Measurements from ENCODE around the gene CSF3.
A peak's percentile ranks its signal among the peaks of the same experiment; 100 is the strongest.
"Not testable (repeated sequence)": the region's sequence is repeated elsewhere in the genome, so short reads cannot be mapped to it uniquely, and the experiment has no call there.

Gene CSF3

DNA sequence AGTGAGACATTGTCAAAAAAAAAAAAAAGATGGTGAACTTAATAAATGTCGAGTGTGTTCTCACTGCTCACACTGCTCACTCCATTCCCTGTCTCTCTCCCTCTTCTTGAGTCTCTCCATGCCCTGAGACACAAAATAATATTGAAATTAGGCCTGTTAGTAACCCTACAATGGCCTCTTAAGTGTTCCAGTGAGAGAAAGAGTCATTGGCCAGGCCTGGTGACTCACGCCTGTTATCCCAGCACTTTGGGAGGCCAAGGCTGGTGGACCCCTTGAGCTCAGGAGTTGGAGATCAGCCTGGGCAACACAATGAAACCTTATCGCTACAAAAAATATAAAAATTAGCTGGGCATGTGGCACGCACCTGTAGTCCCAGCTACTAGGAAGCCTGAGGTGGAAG is 16.2 kb upstream of the CSF3 start:
- no peak for DNase-seq

DNA sequence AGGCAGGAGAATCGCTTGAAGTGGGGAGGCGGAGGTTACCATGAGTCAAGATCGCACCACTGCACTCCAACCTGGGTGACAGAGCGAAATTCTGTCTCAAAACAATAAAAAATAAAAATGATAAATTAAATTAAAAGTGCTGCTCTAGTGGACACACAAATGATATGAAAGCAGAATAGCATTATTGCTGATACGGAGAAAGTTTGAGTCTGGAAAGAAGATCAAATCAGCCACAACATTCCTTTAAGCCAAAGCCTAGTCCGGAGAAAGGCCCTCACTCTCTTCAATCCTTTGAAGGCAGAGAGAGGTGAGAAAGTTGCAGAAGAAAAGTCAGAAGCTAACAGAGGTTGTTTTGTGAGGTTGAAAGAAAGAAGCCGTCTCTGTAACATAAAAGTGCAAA is 15.1 kb upstream of the CSF3 start:
- DNase-seq, result no peak

DNA sequence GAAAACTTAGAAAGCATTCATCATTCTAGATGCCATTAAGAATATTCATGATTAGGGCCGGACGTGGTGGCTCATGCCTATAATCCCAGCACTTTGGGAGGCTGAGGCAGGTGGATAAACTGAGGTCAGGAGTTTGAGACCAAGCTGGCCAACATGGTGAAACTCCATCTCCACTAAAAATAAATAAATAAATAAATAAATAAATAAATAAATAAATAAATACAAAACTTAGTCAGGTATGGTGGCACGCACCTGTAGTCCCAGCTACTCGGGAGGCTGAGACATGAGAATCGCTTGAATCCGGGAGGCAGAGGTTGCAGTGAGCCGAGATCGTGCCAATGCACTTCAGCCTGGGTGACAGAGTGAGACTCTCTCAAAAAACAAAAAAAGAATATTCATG is 13.9 kb upstream of the CSF3 start:
- not testable (repeated sequence) for DNase-seq

DNA sequence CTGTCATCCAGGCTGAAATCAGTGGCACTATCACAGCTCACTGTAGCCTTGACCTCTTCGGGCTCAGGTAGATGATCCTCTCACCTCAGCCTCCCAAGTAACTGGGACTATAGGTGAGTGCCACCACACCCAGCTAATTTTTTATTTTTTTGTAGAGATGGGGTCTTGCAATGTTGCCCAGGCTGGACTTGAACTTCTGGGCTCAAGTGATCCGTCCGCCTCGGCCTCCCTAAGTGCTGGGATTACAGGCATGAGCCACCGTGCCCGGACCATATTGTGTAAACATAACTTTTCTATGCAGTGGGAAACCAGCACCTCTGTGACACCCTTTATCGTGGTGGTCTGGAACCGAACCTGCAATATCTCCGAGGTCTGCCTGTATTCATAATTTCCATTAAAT is 11.2 kb upstream of the CSF3 start:
- DNase-seq, result no peak

DNA sequence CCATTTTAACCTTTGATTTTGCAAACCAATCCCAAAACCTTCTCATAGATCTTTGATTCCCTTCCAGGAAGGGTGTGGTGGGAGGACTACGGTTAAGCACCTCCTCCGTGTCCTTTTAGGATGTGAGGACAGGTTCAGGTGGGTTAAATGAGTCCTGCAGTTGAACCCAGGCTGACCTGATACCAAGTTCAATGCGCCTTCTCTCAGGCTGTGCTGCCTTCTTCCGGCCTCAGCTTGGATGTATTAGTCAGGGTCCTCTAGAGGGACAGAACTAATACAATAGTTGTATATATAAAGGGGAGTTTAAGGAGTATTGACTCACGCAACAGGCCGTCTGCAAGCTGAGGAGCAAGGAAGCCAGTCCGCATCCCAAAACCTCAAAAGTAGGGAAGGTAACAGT is 10.5 kb upstream of the CSF3 start:
- DNase-seq, result no peak

DNA sequence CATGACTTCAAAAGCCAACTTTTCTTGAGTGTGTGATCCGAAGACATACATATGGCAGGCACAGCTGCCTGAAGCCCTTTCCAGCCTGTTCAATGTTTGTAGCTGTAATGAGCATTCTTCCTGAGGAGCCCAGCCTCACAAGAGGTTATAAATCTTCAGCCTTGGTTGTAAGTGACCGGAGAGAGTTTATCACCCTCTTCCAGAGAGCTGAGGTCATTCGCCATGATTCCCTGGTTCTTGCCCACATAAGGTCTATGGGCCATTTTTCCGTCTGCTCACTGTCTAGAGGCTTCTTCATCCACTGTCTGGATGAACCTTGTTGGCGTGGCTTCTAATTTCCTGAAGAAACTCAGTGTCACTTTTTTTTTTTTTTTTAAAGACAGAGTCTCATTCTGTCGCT is 9.7 kb upstream of the CSF3 start:
- DNase-seq, result no peak

DNA sequence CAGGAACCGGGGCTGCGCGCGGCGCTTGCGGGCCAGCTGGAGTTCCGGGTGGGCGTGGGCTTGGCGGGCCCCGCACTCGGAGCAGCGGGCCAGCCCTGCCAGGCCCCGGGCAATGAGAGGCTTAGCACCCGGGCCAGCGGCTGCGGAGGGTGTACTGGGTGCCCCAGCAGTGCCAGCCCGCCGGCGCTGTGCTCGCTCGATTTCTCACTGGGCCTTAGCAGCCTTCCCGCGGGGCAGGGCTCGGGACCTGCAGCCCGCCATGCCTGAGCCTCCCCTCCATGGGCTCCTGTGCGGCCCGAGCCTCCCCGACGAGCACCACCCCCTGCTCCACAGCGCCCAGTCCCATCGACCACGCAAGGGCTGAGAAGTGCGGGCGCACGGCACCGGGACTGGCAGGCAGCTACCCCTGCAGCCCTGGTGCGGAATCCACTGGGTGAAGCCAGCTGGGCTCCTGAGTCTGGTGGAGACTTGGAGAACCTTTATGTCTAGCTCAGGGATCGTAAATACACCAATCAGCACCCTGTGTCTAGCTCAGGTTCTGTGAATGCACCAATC is 4.2 kb upstream of the CSF3 start:
- not testable (repeated sequence) for DNase-seq

DNA sequence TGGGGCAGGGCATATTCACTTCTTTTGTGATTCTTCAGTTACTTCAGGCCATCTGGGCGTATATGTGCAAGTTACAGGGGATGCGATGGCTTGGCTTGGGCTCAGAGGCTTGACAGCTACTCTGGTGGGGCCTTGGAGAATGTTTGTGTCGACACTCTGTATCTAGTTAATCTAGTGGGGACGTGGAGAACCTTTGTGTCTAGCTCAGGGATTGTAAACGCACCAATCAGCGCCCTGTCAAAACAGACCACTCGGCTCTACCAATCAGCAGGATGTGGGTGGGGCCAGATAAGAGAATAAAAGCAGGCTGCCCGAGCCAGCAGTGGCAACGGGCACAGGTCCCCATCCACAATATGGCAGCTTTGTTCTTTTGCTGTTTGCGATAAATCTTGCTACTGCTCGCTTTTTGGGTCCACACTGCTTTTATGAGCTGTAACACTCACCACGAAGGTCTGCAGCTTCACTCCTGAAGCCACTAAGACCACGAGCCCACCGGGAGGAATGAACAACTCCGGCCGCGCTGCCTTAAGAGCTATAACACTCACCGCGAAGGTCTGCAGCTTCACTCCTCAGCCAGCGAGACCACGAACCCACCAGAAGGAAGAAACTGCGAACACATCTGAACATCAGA is 3.1 kb upstream of the CSF3 start:
- not testable (repeated sequence) for DNase-seq

DNA sequence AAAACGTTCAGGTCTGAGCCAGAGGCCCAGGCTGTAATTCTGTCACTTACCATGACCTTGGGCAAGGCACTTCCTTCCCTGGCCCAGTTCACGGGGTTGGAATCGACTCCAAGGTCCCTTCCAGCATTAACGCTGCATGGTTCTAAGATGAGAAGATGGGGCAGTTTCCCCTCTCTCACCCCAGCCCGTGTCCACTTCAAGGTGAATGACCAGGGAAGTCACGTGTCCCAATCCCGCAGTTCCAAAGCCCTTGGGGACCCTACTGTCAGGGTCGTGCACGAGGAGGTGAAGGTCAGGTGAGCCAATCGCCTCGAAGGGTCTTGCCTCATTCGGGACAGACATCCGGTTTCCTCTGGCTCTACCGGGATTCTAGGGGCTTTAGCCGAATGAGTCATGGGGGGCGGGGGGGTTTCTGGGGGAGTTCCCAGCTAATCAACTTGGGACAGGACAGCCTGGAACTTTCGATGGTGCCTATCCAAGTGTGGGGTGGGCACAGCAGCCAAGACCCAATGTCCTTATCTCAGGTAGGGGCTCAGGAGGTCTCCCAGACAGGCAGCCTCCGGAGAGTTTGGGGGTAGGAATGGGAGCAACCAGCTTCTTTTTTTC is 762 bp upstream of the CSF3 start:
- no peak for DNase-seq

DNA sequence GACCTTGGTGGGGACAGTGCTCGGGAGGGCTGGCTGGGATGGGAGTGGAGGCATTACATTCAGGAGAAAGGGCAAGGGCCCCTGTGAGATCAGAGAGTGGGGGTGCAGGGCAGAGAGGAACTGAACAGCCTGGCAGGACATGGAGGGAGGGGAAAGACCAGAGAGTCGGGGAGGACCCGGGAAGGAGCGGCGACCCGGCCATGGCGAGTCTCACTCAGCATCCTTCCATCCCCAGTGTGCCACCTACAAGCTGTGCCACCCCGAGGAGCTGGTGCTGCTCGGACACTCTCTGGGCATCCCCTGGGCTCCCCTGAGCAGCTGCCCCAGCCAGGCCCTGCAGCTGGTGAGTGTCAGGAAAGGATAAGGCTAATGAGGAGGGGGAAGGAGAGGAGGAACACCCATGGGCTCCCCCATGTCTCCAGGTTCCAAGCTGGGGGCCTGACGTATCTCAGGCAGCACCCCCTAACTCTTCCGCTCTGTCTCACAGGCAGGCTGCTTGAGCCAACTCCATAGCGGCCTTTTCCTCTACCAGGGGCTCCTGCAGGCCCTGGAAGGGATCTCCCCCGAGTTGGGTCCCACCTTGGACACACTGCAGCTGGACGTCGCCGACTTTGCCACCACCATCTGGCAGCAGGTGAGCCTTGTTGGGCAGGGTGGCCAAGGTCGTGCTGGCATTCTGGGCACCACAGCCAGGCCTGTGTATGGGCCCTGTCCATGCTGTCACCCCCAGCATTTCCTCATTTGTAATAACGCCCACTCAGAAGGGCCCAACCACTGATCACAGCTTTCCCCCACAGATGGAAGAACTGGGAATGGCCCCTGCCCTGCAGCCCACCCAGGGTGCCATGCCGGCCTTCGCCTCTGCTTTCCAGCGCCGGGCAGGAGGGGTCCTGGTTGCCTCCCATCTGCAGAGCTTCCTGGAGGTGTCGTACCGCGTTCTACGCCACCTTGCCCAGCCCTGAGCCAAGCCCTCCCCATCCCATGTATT is 1.1 kb downstream of the CSF3 start:
- DNase-seq, result no peak

DNA sequence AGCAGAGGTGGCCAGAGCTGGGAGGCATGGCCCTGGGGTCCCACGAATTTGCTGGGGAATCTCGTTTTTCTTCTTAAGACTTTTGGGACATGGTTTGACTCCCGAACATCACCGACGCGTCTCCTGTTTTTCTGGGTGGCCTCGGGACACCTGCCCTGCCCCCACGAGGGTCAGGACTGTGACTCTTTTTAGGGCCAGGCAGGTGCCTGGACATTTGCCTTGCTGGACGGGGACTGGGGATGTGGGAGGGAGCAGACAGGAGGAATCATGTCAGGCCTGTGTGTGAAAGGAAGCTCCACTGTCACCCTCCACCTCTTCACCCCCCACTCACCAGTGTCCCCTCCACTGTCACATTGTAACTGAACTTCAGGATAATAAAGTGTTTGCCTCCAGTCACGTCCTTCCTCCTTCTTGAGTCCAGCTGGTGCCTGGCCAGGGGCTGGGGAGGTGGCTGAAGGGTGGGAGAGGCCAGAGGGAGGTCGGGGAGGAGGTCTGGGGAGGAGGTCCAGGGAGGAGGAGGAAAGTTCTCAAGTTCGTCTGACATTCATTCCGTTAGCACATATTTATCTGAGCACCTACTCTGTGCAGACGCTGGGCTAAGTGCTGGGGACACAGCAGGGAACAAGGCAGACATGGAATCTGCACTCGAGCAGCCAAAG is 2.3 kb downstream of the CSF3 start:
- no peak for DNase-seq

DNA sequence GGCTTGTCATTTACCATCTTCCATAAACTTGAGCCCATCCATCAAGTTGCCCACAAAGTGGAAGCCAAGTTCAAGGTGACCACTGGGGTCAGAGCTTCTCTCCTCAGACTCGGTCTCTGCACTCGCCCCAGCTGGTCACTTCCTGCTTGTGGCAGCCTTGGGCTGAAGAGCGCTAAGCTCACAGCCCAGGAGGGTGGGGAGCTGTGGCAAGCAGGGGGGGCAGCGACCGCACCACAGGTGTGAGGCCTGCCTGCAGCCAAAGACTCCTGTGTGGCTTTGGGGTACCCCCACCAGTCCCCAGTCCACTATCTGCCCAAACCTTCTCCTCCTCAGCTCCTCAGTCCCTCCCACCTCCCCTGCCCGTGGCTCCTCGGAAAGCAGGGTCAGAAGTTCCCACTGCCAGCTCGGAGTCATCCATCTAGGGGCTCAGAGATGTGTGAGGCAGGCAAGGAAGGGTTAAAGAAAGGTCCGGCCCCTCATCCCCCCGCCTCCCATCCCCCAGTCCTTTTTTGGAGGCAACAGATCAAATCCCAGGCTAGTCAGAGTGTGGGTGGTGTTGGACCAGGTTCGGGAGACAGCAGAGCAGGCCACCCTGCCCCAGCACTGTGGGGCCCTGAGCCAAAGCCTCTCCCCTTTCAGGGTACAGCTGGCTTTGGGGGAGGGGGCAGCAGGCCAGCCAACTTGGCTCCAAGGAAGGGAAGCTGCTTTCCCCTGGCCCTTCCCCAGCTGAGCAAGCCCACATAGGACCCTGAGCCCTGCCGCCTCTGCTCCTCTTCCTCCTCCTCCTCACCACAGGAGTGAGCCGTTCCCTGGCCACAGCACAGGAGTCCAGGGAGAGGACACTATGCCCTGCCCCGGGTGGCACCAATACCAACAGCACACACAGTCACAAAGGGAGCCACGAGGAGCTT is 3.2 kb downstream of the CSF3 start:
- no peak for DNase-seq

DNA sequence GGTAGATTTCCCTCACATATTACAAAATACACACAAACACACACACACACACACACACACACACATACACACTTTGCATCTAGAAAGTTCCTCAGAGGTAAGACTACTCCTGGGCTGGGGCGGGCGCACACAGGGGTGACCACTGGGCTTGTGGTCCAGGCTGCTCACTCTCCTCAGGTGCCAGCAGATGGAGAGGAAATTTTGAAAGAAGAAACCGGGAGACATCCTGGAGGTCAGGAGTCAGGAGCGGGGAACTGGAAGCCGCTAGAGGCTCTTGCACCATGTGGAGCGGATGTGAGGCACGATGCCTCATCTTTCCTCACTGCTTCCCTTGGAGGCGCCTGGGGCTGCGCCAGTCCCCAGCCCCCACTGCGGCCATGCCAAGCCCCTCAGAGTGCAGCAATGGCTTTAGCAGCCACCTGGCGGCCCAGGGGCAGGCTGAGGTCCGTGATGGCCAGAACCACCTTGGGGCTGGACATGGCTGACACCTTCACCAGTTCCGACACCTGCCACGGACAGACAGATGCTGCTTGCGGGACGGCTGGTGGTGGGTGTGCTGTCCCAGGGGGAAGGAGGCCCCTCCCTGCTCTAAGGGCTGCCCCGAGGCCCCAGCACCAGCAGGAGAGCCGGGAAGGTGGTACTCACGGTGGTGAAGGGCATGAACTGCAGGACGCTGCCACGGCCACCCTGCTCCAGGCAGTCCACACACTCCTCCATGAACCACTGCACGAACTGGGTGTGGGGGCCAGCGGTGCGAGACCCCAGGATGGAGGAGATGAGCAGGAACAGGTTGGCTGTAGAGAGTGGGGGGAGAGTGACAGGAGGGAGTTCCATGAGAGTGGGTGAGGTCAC is 4.1 kb downstream of the CSF3 start:
- no peak for DNase-seq

DNA sequence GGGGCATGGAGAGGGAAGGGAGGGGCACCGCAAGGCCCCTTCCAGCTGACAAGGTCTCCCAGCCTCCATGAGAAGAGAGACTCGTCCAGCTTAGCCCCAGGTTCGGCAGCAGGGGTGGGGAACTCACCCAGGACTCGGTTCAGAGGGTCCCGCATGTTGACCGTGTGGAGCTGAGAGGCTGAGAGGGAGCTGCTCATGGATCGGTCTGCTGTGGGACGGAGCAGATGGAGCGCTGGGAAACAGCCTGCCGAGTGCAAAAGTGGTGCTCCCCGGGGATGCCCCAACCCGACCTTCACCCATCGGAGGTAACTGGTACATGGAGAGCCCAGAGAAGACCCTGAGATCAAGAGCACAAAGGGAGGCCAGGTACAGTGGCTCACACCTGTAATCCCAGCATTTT is 4.9 kb downstream of the CSF3 start:
- DNase-seq, result no peak

DNA sequence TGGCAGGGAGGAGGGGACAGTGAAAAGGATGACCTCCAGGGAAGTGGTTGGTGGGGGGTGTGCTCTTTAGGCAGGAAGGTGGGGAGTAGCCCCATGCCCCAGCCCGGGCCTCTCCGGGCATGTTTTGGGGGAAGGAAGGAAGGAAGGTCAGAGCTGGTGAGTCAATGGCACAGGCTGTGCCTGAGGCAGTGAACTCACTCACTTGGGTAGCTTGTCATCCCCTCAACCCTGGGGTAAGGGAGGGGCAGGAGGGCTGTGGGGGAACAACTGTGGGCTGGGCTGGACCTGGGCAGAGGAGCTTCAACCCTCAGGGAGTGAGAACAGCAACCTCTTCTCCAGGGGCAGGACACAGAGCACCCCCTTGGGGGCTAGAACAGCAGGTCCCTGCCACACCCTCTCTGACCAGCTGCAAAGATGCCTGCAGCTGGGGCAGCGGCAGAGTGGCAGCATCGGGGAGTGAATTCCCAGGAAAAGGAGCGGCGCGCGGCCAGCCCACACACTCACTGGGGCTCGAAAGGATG is 6.3 kb downstream of the CSF3 start:
- DNase-seq, result no peak

DNA sequence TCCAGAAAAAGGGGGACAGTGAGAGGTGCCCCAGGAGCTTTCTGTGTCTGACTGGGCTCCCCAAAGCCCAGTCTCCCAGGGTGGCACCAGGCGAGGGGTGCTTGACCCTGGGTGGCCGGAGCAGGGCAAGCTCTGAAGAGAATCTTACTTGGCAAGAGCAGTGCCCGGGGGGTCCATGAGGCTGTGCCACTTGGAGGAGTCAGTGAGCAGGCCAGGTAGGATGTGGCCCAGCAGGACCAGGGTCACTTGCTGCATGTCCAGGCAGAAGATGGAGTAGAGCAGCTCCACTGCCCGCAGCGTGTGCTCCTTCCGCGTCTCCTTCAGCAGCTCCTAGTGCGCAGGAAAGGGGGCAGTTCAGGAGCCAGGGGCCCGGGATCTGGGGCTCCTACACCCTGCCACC is 7.3 kb downstream of the CSF3 start:
- no peak for DNase-seq

DNA sequence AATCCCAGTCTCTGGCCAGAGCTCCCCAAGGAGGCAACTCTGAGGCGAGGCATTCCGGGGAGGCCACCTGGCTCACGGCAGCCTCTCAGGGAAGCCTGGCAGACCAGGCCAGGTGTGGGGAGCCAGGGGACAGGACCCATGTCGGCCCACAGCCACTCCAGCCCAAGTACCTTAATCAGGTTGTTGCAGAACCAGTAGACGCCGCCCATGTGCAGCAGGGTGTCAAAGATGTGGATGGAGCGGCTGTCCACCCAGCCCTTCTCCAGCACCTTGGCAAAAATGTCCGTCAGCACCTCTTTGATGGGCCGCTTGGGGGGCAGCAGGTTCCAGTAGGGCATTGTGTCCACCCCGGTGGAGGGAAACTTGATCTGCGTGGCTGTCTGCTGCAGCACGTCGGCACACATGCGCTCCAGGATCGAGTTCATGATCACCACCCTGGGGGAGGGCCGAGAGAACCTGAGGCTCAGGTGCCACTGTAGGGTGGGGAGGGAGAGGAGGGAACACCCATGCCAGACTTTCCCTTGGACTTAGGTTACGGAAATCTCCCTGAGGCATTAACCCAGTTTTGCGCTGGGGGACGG is 7.8 kb downstream of the CSF3 start:
- DNase-seq, result peak; percentile 80

DNA sequence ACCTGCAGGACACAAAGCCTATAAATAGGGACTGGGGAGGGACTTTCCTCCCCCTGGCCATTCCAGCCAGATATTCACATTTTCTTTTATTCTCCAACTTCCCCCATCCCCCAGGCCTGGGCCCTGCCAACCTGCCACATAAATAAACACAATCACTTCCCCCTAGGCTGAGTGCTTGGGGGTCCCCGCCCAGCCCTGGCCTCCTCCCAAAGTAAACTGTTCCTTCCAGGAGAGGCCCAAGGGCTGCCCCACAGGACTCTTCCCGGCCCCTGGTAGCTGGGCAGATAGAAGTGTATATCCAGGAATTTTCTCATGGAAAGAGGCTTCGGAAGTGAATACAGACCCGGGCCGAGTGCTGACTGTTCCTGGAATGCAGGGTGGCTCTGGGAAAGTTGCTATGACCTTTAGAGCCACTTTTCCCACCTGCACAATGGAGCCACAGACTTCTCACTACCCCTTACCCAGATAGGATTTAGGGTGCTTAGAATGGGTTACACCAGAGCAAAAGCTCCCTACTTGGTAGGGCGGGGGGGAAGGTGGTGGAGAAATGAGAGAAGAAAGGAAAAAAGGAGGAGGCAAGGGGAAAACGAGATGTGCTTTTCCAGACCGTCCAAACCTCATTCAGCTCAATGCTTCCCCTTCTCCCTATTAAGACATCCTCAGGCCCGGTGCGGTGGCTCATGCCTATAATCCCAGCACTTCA is 8.5 kb downstream of the CSF3 start:
- DNase-seq, result peak; percentile 82

DNA sequence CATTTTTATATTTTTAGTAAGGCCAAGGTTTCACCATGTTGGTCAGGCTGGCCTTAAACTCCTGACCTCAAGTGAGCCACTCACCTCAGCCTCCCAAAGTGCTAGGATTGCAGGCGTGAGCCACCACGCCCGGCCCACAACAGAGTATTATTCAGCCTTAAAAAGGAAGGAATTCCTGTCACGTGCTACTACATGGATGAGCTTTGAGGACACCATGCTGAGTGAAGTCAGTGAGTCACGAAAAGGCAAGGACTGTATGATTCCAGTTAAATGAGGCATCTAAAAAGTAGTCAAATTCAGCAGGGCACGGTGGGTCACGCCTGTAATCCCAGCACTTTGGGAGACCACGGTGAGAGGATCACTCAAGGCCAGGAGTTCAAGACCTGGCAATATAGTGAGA is 9.7 kb downstream of the CSF3 start:
- no peak for DNase-seq

DNA sequence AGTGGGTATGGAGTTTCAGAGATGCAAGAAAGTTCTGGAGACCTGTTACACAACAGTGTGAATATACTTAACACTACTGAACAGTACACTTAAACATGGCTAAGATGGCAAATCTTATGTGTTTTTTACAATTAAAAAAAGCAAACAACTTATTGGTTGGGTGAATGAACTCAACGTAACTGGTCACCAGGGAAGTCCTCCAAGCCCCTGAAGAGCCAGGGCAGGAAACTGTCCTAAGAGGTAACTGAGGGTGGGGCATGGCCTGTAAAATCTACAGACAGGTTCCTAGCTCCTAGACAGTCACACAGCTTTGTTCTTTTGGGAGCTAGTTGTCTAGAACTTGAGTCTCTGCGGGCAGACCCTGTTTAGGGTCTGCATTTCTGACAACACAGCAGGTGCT is 10.3 kb downstream of the CSF3 start:
- DNase-seq, result no peak

Measured in NCI-H2029 (cell line).